Erythroblast (primary cell): ENCODE data around the gene DGCR6.
"Not testable (repeated sequence)": the region's sequence is repeated elsewhere in the genome, so short reads cannot be mapped to it uniquely, and the experiment has no call there.

Experiments
- GATA1 ChIP-seq: IDR thresholded peaks from 2 replicates; pipeline ENCODE4 v1.6.1; 2011; ENCODE audit warnings: low read depth, mild to moderate bottlenecking, control low read depth, low read length, moderate library complexity
- POLR2A ChIP-seq: IDR thresholded peaks from 2 replicates; pipeline ENCODE4 v1.6.1; 2011; ENCODE audit warnings: mild to moderate bottlenecking, low read length

DNA sequence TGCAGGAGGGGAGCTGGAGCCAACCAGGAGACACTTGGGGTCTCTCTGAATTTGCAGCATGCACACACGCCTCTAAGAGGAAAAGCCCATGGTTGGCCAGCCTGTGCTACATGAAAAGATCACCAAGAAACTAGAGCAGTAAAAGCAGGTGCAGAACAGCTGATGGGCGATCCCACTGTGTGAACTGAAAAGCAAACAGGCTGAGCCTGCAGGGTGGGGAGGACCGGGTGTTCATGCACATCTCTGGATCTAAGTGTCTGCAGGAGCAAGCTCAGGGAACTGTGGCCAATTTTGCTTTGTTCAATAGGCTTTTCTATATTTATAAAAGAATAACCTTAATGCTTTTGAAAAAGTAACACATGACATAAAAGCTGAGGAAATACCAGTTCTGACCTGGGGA is 11.7 kb downstream of the DGCR6 start:
- TF ChIP-seq POLR2A, GATA1: not testable (repeated sequence)
